Occipital lobe (tissue), 2 donors: Measurements from ENCODE around the gene DDX19B. TPM values are rescaled to one million over a fixed set of nuclear protein-coding genes. Genes with fewer than 3 reads are reported as not detected.
"Not testable (repeated sequence)": the region's sequence is repeated elsewhere in the genome, so short reads cannot be mapped to it uniquely, and the experiment has no call there.

ENCODE experiments used
- DNase-seq: peaks from one replicate; lab custom pipeline; 2025; lab: John Stamatoyannopoulos, UW
- total RNA-seq: library from RNA; depleted of rRNA; stranded (reverse); fragments of >200 nt; gene quantifications from one replicate; pipeline ENCODE4 v1.2.3, GENCODE V29; 2014

DDX19B gene
- 25.3 TPM for total RNA-seq

DNA sequence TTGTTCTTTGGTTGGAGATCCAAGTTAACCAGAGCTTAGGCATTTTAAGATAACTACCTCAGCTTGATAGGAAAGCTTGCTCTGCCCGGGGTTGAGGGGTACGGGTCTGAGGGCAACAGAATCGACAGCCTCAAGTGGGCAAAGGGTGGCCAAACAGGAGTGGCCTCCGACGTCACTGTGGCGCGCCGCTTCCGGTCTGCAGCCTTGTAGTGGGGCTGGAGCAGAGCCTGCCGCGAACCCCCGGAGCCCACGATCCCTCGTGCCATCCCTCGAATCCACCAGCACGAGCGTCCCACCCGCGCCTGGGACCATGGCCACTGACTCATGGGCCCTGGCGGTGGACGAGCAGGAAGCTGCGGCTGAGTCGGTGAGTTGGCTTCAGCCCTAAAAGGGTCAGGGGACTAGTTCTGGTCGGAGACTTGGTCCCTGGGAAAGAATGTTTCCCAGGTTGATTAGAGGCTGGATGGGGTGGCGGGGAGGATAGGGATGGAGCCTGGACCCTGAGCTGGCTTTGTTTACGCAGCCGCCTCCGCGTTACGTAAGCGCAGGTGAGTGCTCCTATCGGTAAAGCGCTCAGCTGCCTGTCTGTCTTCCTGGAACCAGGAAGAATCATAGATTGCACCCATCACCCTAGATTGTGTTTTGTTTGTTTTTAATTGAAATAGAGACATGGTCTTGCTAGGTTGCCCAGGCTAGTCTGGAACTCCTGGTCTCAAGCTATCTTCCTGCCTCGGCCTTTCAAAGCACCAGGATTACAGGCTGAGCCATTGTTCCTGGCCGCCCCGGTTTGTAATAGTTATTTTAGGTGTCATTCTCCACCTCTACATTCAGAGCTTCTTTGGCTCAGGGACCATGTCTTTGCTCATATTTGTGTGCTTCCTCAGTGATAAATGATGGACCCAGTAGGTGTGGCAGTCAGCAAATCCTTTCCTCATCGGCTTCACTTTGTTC is at the start of gene DDX19B:
Gene DDX19B (plus strand): TSS at position 199 of the 951 bp plus-strand sequence. CDS start 112 bp downstream, at position 311.
- DNase-seq: peak; percentile 71

GRCh38 chr16:70249697-70250096 is 49.3 kb upstream of the DDX19B start:
- DNase-seq: not testable (repeated sequence)

GRCh38 chr16:70250748-70251628 is 48.0 kb upstream of the DDX19B start:
- no peak for DNase-seq

- peak; percentile 86 for DNase-seq
Measured at GRCh38 chr16:70251629-70252354, 47.2 kb upstream of the DDX19B start, which contains the start of gene EXOSC6. TSS of gene EXOSC6 (minus strand) at chr16:70251940. CDS start at chr16:70251900, 40 bp downstream.

DNA sequence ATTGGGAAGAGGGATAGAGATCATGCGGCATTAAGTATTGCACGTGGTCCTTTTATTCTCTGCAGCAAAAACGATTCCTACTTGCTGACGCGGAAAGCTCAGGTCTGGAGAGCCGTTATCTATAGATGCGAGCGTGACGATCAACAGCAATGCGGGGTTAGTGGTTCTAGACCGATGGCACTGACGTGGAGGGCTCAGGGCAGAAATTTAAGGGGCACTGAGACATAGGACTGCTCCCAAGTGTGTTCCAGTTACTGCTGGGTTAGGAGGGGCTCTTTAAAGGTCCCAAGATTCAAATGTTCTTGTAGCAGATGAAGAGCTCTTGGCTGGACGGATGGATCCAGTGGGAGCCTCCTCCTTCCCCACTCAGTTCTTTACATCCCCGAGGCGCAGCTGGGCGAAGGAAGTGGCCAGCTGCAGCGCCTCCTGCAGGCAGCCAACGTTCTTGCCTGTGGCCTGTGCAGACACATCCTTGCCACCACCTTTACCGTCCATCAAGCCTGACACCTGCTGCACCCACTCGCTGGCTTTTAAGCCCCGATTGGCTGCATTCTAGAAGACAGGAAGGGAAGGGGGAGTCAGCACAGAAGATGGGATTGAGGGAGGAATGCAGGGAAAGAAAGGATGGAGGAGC is 46.5 kb upstream of the DDX19B start:
- DNase-seq: no peak

- DNase-seq: no peak
Measured at GRCh38 chr16:70253291-70254106, 45.5 kb upstream of the DDX19B start.

DNA sequence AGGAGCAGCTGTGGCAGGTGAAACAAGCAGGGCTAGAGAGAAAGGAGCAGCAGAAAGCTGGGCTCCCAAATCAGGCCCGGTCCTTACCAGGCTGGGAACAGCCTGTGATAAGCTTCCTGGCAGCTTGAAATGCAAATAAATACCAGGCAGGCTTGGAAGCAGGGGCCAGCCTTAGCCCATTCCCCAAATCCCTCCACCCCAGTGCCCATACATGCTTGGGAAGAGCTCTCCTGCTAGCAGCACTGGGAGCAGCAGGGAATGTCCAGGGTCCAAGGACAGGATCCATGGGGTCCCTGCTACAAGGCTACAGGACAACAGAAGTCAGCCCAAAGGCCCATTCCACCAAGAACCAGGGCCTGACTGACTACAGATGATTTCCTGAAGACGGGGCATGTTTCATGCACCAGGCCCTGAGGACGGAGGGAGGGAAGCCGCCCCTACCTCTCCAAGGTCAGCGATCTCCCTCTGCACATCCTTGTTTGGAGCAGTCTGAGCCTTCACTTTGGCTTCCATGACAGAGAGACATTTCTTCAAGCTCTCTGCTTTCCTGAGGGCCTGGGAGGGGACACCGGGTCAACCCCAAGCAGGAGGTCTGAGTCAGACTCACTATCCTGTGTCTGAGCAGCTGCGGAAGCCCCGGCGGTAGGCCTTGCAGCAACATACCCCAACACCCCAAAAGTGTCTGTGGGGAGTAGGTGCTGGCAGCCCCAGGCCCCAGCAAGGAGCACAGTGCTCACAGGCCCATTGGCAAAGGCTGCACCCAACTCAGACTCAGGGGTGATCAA is 44.6 kb upstream of the DDX19B start:
- no peak for DNase-seq

- DNase-seq: no peak
Measured at GRCh38 chr16:70254965-70255286, 44.1 kb upstream of the DDX19B start.

DNA sequence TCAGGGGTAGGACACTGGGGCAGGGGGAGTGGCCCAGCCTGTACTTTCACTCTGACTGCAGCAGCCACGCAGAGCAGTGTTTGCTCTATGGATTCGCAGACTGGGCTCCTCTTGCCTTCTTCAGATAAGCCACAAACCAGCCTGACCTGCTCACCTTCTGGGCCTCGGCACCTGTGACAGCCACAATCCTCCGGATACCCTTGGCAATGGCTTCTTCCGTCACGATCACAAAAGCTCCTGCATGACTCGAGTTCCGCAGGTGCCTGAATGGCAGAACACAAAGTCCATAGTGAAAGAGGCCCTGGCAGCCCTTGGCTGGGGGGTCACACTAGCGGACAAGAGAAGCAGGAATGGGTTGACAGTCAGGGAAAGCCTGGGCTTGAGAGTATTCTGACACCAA is 43.4 kb upstream of the DDX19B start:
- no peak for DNase-seq

DNA sequence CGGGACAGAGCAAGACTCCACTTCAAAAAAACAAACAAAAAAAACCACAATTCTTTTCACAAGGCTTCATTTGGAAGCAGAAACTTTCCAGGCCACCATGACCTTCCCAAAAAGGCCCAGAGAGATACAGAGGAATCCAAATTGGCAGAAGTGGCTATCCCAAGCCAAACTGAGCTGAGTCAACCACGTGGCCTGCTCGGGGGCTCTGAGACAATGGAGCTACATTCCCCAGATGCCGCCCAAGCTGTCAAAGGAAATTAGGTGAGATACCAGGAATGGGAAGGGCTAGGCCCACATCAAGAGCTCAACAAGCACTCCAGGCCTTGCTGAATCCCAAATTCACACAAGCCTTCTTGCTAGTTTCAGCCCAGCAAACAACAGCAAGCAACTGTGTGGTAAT is 41.6 kb upstream of the DDX19B start:
- no peak for DNase-seq

- no peak for DNase-seq
Measured at GRCh38 chr16:70258065-70258464, 40.9 kb upstream of the DDX19B start.

- DNase-seq: no peak
Measured at GRCh38 chr16:70258946-70259345, 40.0 kb upstream of the DDX19B start.

- DNase-seq: not testable (repeated sequence)
Measured at GRCh38 chr16:70259903-70260302, 39.1 kb upstream of the DDX19B start.

DNA sequence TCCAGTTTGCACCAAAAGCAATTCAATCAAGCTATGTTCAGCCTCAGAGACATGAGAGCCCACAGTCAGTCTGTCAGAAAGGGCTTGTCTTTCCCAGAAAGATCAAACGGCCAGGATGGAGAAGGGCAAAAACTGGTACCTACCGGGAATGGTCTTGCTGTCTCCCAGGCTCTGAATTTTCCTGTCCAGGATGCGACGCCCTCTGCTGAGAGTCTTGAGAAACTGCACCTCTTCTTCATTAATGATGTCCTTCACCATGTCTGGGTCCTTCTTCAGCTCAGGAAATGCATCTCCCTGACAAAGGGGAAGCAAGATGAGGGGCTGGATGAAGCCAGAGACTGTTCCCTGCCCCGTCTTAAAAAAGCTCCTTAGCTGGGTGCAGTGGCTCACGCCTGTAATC is 31.5 kb upstream of the DDX19B start:
- no peak for DNase-seq

- not testable (repeated sequence) for DNase-seq
Measured at GRCh38 chr16:70267922-70268321, 31.1 kb upstream of the DDX19B start.

- DNase-seq: no peak
Measured at GRCh38 chr16:70269471-70269870, 29.5 kb upstream of the DDX19B start.

GRCh38 chr16:70270176-70270575 is 28.8 kb upstream of the DDX19B start:
- DNase-seq: no peak

DNA sequence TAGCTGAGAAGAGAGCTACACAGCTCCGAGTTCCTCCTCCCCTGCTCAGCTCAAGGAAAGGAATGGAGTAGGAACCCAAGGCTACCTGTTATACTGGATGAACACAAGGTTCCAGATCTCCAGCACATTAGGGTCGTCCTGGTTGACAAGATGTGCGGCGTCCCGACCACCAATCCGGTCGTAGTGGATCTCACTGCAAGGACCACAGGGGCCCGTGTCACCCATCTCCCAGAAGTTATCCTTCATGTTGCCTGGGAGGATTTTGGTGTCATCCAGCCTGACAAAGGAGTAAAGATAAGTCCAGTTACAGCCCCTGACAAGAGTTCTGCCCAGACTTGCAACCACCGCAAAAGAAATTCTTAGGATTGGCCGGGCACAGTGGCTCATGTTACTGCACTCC is 27.3 kb upstream of the DDX19B start:
- DNase-seq: no peak

DNA sequence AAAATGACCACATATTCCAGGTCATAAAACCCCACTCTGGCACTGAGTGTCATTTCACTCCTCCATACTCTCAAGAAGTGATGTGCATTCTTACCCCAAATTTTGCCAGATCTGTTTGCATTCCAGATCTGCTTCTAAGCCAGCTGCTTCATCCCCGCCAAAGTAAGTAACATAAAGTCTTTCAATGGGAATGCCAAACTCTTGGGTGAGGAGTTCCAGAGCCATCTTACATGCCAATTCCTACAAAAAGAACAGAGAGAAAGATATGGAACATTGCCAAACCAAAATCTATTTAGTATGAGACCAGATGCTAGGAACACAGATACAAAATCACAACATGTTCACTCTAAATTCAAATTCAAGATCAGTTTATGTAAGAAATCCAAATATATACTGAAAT is 22.6 kb upstream of the DDX19B start:
- DNase-seq: no peak
